HG02938 (cell line): Measurements from ENCODE around the gene LFNG.

ENCODE experiments used
- ATAC-seq: cut with Tn5 transposase; IDR thresholded peaks from one replicate; pipeline ENCODE4 v1.9.1; 2021; ENCODE audit warnings: mild to moderate bottlenecking, moderate library complexity; ENCODE audit not compliant: unreplicated experiment

Gene LFNG

GRCh38 chr7:2516194-2516555 lies 3.4 kb upstream of the LFNG start:
- no peak for ATAC-seq

- ATAC-seq: no peak
These were observed 2.5 kb upstream of the LFNG start for GRCh38 chr7:2517026-2517425.

- no peak for ATAC-seq
These were observed 1.7 kb upstream of the LFNG start for GRCh38 chr7:2517678-2518507.

GRCh38 chr7:2518737-2519118 lies 846 bp upstream of the LFNG start:
- no peak for ATAC-seq

- no peak for ATAC-seq
These were observed 672 bp downstream of the LFNG start for GRCh38 chr7:2520131-2520760.

GRCh38 chr7:2520761-2521290 lies 1.3 kb downstream of the LFNG start:
- no peak for ATAC-seq

GRCh38 chr7:2521341-2521745 lies 1.8 kb downstream of the LFNG start:
- ATAC-seq: no peak

- ATAC-seq: no peak
These were observed 2.5 kb downstream of the LFNG start for GRCh38 chr7:2521952-2522591.

- ATAC-seq: no peak
These were observed 3.3 kb downstream of the LFNG start for GRCh38 chr7:2522780-2523433.

- ATAC-seq: no peak
These were observed 3.9 kb downstream of the LFNG start for GRCh38 chr7:2523461-2523936.

- no peak for ATAC-seq
These were observed 4.6 kb downstream of the LFNG start for GRCh38 chr7:2523941-2524807.

- no peak for ATAC-seq
These were observed 5.5 kb downstream of the LFNG start for GRCh38 chr7:2524808-2525657.

GRCh38 chr7:2525658-2526630 lies 6.4 kb downstream of the LFNG start:
- ATAC-seq: no peak

- ATAC-seq: no peak
These were observed 7.3 kb downstream of the LFNG start for GRCh38 chr7:2526659-2527504.

GRCh38 chr7:2527505-2528467 lies 8.2 kb downstream of the LFNG start:
- no peak for ATAC-seq

- no peak for ATAC-seq
These were observed 9.0 kb downstream of the LFNG start for GRCh38 chr7:2528481-2529095.
